Activated T-helper 1 cell treated with Interleukin-2 at 50 U/mL for 16 hours (primary cell): ENCODE measurements around the gene TRMT13.

Experiments
- DNase-seq: peaks from one replicate; pipeline ENCODE4 v3.0.0-alpha.2; 2020; ENCODE audit warnings: low read depth

TRMT13 gene, protein sequence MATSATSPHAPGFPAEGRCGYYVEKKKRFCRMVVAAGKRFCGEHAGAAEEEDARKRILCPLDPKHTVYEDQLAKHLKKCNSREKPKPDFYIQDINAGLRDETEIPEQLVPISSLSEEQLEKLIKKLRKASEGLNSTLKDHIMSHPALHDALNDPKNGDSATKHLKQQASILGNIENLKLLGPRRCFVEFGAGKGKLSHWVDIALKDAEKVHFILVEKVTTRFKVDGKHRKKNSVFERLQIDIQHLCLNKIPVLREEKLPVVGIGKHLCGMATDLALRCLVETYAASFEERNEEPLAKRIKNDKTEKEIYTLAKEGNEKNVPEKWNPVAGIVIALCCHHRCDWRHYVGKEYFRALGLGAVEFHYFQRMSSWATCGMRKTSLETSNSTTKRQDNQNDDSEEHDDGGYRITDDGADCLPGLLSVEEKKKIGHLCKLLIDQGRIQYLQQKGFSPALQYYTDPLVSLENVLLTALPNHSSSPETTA

DNA sequence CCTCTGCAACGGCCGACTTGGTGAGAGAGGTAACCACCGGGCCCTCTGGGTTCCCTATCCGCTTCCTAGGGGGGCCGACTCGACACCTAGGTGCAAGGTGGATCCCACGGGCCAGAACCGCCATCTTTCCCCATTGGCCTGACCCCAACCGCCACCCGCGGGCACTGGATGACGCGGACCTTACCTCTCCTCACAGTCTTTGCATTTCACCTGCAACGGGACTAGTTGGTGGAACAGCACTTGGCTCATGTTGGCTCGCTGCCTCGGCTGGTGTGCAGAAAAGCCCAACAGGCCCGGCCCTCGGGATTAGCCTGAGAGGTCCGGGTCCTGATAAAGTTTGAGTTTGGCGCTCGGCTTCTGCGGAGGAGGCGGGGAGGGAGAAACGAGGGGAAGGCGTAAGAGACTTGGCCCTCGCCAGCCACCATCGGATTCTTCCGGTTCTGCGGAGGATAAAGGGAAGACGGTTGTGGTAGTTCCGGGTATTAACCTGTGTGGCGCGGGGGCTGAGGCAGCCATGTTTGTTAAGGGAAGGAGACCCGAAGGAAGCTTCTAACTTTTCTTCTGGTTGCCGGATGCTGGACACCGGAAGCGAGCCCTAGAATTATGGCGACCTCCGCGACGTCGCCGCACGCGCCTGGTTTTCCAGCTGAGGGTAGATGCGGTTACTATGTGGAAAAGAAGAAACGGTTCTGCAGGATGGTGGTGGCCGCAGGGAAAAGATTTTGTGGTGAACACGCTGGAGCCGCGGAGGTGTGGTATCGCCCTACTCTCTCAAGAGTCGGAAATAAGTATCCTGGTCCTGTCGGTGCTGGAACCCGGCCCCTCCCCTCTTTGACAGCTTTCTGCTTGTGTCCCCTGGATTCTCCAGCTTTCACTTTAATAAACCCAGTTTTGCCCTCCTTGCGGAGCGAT, at the start of gene TRMT13, which contains the start of gene SASS6:
TRMT13 (plus strand) TSS at position 598 of the 912 bp plus-strand sequence; CDS start at position 604, 6 bp downstream.
SASS6 (minus strand) TSS at position 365 of the 912 bp plus-strand sequence; CDS start at position 249, 116 bp downstream.
- peak; percentile 87 for DNase-seq

DNA sequence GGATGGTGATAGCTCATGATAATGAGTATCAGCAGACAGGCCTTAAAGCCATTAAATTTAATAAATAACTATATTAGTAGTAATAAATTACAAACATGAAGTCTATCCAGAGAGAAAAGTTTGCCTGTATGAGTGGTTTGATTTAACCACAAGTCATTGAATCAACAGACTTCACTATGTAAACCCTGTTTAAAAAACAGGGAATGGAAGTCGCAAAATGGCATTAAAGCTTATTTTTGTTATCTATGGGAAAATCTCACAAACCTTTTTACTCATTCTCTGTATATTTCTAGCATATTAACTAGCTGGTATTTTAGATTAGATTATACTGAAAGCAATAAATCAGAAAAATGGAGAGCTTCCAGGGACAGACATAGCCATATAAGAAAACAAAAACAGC, 45.6 kb upstream of the TRMT13 start:
- DNase-seq: no peak

DNA sequence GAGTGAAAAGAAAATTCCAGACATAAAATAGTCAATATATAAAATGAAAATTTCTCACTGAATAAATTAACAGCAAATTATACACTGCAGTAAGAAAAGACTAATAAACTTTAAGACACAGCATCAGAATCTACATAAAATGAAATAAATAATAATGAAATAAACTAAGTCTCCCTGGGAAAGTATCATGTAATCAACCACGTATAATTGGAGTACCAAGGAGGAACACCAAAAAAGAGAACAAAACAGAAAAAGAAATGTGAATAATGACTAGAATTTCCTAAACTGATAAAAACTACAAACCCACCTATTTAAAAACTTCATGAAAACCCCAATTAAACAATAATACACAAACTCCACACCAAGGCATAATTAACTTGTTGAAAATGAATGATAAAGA, 43.9 kb upstream of the TRMT13 start:
- DNase-seq: no peak

DNA sequence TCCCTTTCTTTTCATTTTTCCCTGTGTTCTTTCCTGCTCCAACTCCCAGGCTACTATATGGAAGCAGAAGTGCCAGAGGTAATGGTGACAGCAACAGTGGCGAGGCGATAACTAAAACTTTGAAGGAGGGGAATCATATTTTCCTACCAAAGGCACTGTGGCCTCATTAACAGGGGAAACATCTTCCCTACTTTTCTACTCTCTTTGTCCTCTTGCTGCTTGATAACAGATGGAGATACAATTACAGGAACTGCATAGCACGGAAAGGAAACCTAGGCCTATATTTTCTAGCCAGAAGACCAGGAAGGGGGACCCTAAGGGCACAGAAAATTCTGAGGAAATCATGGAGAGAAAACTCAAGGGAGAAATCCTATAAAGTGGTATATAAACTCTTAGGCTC, 42.5 kb upstream of the TRMT13 start:
- DNase-seq: no peak

DNA sequence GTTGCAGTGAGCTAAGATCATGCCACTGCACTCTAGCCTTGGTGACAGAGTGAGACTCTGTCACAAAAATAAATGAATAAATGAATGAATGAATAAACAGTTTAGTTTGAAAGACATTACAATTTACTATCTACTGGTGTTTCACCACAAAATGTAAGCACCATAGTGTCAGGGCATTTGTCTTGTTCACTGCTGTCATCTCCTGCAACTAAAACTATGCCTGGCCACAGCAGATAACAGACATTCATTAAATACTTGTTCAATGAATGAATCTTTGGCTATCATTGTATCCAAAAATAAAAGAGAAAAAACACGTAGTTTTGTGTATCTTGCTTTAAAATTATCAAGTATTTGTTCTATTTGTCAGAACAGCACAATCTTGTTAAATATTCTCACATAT, 32.8 kb upstream of the TRMT13 start:
- DNase-seq: no peak

DNA sequence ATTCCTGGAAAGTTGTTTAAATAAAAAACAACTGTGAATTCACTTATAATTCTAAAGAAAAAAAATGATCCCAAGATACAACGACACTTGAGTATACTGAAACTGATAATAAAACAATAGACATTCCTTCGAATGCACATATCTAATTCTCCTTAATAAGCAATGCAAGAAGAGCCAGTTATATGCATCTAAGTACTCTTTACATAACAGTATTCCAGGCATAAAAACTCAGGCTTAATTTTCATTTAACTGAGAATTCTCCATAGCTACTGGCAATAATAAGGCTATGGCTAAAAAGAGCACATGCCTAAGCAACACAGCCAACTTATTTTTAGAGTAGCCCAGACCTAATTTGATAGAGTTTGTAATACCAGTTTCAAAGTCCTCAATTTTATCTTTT, 31.4 kb upstream of the TRMT13 start:
- no peak for DNase-seq

DNA sequence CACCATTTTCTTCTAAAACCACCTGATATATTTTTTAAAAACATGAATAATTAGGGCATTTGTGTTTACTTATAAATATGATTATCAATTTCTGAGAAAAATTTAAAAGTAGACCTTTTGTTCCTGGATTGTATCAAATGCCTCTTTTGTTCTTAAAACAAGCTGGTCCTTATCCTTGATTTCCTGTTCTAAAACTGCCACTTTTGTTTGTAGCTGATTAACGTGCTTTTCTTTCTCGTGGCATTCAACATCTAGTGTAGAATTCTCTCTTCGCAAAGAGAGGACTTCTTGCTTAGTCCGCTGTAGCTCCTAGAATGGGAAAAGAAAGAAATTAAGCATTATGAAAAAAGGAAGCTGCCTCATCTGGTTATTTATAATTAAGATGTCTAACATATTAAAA, 25.3 kb upstream of the TRMT13 start:
- no peak for DNase-seq

DNA sequence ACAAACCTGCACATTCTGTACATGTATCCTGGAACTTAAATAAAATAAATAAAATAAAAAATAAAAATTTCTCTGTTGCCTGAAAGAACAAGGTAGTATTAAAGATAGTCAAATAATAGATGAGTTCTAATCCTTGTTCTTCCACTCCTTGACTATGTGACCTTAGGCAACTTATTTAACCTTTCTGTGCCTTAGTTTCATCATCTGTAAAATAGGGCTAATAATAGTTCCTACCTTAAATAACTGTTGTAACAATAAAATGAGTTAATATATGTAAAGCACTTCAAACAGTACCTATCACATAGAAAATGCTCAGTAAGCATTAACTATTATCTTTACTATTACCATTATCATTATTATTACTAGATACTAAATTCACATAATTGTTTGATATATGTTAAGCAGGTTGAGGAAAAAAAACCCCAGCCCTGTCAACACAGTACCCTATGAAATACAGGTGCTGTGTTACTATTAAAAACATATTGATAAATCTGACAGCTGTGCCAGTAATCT, 23.4 kb upstream of the TRMT13 start:
- DNase-seq: no peak

DNA sequence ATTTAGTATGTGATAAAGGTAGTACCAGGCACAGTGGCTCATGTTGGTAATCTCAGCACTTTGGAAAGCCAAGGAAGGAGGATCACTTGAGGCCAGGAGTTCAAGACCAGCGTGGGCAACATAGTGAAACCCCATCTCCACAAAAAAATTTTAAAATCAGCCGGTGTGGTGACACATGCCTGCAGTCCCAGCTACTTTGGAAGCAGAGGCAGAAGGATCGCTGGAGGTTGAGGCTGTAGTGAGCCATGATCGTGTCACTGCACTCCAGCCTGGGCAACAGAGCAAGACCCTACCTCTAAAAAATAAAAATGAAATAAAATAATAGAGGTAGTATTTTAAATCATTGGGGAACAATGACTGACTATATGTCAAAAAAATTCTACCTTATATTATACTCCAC, 17.4 kb upstream of the TRMT13 start:
- DNase-seq: no peak

DNA sequence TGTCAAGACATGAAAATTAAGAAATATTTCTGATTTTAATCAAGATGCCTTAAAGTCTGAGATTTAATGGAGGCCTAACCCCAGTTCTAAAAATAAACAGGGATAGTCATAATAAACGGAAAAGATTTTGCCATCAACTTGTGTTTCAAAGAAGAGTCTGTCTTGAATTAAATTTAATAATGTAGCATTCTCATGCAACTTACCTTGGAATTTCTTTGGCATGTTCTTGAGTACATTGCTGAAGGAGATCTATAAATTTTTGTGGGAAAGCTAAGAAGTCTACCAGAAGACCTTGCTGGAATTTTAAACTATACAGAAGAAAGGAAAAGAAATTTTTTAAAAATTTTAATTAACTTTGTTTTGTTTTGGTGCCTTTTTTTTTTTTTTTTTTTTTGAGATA, 10.8 kb upstream of the TRMT13 start:
- DNase-seq: no peak

DNA sequence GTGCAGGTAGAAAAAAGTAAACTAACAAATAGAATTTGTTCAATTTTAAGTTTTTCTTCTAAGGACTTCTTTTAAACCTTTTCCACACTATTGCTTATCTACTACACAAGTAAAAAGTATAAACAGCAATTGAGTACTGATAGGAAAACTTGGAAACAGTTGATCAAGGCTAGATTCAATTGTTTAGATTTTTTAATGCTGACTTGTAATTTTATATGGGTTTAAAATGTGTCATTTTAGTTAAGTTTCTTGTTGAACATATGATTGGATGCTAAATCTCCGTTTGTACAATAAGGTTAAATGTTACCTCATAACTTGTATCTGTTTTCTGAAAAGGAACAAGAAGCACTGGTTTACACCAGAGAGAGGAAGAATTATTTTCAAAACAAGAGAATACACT, 5.7 kb upstream of the TRMT13 start:
- no peak for DNase-seq

DNA sequence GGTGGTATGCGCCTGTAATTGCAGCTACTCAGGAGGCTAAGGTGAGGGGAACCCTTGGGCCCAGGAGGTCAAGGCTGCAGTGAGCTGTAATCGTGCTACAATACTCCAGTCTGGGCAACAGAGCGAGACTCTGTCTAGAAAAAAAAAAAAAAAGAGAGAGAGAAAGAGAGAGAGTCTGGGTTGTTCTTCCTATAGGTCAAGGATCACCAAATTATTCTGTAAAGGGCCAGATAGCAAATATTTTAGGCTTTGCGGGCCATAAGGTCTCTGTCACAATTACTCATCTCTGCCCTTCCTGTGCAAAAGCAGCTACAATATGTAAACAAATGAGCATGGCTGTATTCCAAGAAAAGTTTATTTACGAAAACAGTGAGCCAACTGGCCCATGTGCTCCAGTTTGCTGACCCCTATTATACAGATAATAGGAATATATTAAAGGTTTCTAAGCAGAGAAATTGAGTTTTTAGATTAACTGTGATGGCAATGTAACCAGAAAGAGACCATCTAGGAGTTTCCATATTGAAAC, 2.3 kb upstream of the TRMT13 start:
- no peak for DNase-seq

DNA sequence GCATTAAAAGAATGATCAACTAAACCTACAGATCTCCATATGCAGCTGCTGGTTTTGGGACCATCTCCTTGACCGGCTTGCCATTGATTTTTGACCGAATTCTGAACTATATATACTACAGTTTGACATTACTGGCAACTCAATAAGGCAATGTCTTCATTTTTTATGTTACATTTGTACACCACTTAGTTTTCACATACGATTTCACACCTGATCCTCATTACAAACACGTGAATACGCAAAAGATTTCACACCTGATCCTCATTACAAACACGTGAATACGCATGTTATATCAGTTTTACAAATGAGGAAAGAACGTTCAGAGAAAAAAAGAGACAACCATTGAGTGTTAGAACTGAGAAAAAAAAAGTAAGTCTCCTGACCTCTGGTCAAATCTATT, 1.3 kb upstream of the TRMT13 start:
- DNase-seq: no peak

DNA sequence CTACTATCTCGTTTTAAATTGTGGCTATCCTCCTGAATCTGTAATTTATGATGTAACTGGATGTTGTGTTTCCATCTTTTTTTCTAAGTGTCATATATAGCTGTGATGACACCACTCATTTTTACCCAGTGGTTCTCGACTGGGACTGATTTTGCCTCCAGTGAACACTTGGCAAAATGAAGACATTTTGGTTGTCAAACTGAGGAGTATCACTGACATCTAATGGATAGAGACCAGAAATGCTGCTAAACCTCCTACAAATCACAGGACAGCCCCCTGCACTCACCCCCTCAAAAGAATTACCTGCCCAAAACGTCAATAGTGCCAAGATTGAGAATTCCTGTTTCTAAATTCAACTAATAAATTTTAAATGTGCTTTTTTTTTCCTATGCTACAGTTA, 1.9 kb downstream of the TRMT13 start:
- no peak for DNase-seq

DNA sequence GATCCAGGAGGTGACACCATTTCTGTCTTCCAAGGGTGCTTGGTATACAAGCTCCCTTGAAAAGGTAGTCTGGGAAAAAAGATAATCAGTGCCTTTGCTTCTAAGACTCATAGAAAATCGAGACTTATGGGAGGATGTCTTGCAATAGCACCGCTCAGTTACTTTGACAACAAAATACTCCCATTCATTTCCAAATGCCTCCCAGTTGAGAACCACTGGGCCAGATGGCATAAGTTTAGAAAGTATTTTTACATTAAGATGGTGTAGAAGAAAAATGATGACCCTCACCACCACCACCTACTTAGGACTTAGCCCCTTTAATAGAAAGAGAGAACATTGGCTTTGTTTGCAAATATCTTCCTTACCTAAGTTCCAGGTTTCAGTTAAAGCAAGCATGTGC, 4.6 kb downstream of the TRMT13 start:
- DNase-seq: no peak

DNA sequence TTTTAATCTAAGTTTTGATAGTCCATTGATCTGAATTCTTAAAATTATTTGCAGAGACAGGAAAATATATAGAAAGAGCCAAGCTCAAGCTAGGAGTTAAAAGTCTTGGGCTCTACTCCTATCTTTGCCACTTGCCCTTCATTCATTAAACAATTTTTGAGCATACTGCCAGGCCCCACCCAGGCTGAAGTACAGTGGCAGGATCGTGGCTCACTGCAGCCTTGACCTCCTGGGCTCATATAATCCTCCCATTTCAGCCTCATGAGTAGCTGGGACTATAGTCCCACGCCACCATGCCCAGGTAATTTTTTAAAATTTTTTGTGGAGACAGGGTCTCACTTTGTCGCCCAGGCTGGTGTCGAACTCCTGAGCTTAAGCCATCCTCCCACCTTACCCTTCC, 8.2 kb downstream of the TRMT13 start:
- no peak for DNase-seq

DNA sequence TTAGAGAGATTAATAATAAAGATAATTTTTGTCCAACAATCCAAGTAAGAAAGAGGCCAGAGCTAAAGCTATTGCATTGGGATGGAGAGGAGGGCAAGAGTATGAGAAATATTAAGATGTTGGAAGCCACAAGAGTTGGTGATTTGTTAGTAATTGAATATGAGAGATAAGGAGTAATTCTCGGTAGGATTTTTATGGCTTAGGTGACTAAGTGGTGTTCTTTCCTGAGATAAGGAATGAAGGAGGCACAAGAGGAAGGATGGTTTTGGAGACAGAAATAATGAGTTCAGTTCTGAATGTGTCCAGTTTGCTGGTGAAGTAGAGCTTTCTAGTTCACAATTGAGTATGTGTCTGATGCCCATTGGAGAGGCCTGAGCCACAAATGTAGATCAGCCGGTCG, 9.4 kb downstream of the TRMT13 start:
- no peak for DNase-seq

DNA sequence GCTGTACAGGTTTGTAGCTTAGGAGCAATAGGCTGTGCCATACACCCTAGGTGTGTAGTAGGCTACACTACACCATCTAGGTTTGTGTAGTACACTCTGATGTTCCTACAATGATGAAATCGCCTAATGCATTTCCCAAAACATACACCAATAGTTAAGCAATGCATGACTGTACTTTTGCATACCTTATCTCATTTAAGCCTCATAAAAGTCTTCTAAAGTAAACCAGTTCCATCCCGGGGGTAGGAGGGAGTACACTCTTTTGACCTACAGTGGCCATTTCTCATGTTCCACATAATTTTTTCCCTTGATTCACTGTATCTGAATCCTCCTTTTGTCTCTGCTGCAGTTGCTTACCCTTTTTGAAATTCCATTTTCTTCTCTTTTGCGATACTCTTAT, 12.2 kb downstream of the TRMT13 start:
- DNase-seq: no peak

DNA sequence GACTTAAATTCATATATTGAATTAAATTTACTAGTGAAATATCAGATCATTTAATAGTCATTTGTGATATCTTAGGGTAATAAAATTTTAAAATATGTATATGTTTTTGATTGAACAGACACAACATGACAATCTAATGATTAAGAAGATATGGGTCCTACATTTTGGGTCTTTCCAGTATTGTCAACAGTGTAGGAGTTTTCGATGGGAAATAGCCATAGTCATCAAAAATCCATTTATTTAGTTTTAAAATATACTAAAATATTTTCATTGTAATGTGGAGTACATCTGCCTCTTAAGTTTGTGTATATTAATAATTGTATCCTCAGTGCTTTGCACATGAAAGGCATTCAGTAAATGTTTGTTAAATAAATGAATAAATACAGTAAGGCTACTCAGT, 14.0 kb downstream of the TRMT13 start:
- DNase-seq: no peak

DNA sequence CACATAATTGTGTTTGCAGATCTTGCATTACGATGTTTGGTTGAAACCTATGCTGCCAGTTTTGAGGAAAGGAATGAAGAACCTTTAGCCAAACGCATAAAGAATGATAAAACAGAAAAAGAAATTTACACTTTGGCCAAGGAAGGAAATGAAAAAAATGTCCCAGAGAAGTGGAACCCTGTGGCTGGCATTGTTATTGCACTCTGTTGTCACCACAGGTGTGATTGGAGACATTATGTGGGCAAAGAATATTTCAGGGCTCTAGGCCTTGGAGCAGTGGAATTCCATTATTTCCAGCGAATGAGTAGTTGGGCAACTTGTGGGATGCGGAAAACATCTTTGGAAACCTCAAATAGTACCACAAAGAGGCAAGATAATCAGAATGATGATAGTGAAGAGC, 14.9 kb downstream of the TRMT13 start:
- no peak for DNase-seq

DNA sequence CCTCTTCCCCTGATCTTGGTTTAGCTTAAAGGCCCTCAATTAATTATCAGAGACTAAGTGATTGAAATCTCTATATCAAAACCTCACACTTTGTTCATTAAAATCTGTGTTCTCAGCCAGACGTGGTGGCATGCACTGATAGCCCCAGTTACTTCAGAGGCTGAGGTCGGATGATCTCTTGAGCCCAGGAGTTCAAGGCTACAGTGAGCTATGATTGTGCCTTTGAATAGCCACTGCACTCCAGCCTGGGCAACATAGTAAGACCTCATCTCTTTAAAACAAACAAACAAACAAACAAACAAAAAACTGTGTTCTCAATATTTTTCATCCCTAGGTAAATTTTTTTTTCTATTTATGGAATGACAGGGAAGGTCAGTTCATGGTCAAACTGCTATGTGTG, 18.7 kb downstream of the TRMT13 start:
- no peak for DNase-seq

DNA sequence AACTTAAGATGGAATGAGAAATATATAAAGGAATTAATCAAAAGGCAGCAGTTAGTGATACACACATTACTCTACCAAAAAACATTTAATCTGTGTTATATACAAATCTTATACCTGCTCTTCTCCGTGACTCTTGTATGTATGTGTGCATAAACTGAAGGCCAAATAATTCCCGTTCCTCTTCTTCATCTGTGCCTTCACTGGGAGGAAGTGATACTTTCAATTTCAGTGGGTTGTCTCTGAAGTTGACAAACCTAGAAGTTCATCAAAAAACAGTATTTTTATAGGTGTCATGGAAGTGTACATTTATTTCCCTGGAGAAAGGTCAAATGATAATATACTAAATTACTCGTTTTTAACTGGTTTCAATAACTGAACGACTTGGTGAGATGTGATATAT, 19.3 kb downstream of the TRMT13 start:
- DNase-seq: no peak

DNA sequence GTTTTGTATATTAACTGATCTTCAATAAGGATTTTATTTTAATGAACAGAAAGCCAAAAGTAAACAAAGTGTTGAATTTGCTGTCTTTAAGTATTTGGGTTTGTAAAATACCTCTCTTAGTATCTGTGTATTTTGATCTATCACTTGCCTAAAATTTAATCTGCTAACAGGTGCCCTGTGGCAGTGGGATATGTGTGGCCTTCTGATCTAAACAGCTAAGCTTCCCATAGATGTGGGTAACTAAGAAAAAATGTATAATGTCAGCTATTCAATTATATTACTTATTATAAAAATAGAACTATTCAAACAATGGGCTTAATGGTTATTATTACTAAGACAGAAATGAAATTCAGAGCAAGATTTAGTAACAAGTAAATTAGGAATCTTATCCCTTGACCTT, 29.9 kb downstream of the TRMT13 start:
- no peak for DNase-seq
